HS-5 (cell line): ENCODE results near the gene FLNC.

ENCODE experiments used
- DNase-seq: peaks from one replicate; pipeline ENCODE4 v3.0.0-alpha.2; 2012; ENCODE audit warnings: low read depth

FLNC gene

DNA sequence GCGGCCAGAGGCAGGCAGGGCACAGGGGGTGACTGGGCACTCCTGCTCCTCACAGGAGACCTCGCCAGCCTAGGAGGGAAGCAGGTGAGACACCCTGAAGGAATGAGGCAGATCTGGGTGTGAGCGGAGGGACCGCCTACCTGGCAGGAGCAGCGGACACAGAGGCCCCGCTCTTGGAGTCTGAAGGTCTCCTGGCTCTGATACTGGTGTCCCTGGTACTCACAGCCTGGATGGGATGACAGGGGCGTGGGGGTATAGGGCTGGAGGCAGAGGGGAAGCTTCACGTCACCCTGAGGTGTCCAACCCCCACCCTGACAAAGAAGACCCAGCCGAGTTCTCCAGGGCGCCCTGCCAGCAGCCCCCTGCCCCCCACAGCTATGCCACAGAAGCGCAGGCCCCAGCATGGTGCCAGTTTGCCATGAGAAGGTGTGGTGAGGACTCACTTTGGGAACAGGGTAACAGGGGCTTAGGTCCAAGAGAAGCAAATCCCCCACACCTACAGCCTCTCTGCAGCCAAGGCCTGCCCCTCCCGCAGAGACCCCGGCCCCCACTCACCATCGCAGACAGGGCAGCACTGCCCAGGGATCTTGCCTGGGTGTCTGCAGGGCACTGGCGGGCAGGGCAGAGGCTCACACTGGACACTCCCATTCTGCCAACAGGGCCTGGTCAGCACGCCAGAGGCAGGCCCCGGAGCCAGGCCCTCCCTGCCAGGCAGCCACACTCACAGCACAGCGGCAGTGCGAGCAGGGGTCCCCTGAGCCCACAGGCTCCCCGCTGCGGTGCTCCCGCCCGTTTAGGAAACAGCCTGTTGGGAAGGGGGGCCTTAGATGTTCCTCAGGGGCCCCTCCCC is 63.3 kb downstream of the FLNC start:
- no peak for DNase-seq

DNA sequence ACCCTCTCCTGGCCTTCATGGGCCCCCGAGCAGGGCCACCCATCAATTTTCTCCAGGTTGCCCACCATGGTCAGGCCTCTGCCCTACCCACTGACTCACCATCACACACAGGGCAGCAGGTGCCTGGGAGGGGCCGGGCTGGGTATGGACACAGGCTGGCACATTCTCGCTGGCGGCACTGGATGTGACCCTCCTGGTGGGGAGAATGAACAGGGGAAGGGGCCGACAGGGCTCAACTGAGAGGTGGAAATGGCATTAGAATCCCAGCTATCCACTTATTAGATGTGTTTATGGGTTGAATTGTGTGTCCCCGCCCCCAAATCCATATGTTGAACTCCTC is 63.9 kb downstream of the FLNC start:
- no peak for DNase-seq

DNA sequence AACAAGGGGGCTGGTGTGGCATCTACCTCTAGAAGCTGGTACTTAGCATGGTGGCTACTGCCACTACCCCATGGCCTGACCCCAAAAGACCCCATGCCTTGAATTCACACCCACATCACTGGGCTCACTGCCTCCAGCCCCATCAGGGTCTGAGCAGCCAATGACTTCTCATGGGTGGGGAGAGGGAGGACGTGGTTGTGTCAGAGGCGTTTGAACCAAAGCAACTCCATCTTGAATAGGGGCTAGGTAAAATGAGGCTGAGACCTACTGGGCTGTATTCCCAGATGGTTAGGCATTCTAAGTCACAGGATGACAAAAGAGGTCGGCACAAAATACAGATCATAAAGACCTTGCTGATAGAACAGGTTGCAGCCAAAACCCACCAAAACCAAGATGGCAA is 65.1 kb downstream of the FLNC start:
- no peak for DNase-seq

DNA sequence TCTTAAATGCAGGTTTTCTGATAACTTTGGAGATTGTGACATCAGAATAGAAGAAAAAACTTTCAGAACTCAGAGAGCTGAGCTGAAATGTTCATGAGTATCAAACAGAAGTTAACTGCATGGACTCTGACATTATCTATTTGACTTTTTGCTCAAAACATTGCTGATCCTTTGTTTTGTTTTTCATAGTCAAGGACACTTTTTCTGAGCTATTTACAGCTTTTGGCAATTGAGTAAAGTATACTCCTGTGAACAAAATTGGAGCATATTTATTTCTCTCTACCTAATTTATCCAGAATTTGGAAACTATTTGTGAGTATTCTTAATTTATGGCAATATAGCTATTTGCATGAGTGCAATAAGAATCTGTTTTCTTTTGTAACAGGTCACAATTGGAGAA is 69.2 kb downstream of the FLNC start:
- DNase-seq = no peak

DNA sequence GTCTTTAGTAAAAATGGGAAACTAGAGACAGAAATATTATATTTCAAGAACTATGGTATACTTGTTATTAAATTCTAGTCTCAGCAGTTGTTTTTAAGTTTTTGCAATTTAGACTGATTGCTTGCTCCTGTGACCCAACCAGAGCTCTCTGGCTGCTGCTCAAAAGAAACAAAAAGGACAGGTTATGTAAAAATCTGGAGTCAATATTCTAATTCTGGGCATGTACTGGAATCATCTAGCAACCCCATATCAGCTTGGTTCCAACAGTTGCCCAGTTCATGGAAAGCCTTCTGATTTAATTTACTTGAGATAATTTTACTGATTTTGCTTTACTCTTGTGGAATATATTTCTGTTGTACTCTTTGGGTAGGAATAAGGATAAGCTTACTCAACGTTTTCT is 70.0 kb downstream of the FLNC start:
- DNase-seq = no peak

DNA sequence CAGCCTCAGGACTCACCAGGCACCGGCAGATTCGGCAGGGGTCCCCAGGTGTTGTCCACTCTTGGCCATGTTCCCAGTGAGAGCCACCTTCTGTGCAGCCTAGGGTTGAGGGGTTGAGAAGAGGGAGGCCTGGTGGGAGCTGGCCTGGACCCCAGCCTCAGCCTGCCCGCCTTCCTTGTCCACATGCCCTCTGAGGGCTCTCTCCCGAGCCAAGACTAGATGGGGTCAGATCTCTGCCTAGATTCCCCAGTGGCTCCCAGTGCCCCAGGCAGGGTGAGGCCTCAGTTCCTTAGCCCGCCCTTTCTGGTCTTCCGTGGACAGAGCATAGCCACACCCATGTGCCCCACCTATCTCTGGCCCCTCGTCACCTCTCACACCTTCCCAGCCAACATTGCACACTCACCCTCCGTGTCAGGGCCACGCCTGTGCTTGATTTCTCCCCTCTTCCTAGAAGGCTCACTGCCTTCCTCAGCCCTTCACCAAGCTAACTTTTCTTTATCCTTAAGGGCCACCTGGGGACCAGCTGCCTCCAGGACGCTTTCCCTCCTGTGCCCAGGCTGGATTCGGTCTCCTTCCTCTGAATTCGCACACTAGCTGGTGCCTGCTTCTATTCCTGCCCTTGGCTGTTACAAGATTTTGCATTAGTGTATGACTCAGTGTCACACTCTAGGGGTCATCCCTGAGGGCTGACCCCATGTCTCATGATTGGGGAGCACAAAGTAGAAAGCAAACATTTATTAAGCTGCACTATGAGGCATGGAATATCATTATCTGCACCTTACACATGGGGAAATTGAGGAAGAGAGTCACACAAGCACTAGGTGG is 72.8 kb downstream of the FLNC start:
- no peak for DNase-seq

DNA sequence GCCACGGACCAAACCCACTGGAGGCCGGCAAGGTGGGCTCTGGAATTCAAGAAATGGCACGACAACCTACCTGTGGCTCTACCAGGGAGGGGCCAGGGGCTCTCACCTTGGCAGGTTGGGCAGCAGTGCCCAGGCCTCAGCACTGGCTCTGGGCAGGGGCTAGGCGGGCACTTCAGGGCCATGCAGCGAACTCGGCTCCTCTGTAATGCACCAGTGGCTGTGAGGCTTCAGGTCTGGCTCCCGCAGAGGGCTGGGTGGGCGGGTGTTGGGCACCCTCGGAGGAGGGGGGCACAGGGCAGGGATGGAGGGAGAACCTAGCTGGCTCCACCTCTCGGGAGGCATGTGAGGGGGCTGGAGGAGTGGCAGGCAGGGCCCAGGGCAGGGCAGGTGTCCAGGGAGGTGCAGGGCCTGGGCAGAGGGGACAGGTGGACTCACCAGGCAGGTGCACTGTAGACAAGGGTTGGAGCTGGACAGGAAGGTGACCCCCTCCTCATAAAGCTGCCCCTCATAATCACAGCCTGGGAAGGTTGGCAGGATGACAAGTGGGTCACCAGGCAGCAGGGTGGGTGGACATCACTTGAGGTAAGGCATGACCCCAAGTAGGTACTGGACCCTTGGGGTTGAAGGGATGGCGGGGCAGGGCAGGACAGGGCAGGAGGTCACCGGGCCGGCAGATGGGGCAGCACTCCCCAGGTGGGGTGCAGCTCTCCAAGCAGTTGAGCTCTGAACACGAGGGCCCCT is 73.6 kb downstream of the FLNC start:
- DNase-seq = no peak

DNA sequence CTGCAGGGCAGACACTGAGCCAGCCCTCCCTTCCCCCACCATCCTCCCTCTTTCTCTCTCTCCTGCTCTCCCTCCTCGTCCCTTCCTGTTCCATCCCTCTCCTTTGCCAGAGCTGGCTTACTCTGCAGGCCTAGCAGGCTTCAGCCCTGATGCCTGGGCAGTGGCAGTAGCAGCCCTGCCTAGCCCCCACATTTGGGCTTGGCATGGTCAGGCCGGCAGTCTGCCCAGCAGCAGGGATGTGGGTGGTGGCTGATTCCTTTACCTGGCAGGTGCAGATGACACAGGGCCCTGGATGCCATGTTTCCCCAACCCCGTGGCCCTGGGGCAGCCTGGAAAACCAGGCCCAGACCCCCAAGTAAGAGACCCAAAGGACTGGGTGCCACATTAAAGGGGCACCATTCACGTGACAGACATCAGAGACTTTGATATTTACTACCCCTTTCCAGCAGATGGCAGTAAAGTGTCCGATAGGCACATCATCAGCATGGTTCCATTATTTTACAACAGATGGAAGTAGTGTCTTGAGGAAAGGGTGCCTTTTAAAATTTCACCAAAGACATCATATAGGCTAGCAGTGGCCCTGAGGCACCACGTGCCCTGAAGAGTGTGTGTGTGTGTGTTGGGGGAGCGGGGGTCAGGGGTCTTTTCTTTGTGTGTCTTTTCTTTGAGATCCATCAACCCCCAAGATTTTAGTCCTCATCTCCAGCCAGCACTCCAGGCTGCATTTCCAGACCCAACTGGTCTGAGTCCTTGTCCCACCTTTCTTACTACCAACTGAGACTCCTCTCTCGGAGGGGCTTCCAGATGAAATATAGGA is 74.4 kb downstream of the FLNC start:
- no peak for DNase-seq

DNA sequence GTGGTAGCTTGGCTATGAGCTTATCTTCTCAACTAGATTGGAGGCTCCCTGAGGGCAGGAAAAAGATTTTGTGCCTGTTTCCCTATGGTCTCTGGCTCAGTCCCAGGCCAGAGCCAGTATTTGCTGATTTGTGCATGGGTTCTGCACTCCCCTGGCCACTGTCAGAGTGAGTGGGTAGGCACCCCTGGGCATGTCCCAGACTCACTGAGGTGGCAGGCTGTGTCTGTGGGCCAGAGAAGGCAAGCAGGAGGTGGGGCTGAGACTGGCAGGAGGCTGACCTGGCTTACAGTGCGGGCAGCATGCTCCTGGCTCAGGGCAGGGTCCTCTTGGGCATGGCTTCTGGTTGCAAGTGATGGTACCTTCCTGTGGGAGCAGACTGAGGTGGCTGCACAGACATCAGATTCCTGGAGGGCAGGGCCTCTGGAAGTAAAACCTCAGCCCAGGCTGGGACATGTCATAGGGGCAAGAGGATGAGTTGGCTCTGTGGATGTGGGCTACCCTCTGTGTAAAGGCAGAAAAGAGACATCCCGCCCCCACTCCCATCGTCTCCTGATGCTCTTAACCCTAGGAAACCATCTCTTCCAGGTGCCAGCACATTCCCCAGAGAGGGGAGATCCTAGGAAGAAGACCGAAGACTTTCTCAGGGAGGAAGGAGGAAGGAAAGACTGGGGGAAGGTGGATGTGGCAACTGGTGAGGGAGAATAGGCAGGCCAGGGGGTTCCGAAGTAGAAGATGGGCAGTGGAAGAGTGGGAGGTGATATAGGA is 76.0 kb downstream of the FLNC start:
- DNase-seq = no peak

DNA sequence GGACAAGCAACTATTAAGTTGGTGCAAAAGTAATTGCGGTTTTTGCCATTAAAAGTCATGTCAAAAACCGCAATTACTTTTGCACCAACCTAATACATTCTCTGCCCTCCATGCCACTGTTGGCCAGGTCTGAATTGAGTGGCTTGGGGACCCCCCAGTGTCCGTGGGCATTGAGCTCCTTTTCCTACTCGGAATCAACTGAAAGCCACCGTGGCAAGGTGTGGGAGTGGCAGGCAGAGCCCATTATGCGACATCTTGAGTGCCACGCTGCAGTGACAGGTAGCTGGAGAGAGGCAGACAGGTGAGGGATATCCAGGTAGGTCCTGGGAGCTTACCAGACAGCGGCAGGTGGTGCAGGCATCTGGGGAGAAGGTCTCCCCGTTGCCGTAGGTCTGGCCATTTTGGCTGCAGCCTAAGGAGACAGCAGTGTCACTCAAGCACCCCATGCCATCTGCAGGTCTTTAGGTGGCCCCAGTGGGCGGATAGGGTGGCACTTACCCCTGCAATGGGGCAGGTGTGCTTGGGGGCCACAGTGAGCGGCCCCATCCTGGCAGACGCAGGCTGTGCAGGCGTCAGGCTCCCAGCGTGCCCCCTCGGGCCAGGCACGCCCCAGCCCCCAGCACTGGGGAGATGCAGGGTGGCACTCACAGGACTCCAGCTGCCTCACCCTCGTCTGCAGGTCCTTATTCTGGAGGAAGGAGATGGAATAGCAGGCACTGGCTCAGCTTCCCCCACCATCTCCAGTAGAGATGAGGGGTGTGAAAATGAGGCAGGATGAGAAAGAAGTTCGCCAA is 76.8 kb downstream of the FLNC start:
- DNase-seq = no peak
